Measurements from ENCODE around the gene DNAJC3.

The DNAJC3 gene

DNA sequence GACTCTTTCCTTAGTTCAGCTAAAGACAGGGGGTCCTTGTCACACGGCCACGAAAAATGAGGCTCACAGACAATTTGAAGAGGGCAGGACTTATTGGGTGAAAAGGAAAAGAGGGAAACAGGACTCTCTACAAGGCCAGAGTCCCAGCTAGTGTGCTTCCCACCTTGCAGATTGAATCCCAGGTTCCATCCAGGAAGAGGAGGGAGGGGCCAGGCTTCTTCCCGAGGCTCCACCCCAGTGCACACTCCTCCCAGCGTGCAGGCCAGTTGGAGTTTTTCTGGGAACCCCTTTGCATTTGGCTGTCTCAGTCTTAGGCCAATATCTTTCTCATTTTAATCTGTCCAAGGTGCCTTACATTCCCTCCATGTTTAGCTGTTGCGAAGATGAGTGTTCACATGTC, 106.8 kb downstream of the DNAJC3 start:
- Histone ChIP-seq H3K4me1 (ENCODE audit: insufficient read depth, low read length, poor library complexity, severe bottlenecking) (no peaks in the 10 kb centered on the region), H3K27me3 (ENCODE audit: insufficient read depth, low read length, poor library complexity, severe bottlenecking) (no peaks in the 10 kb centered on the region), H4K20me1 (ENCODE audit: insufficient read depth, low read length, poor library complexity, severe bottlenecking) (no peaks in the 10 kb centered on the region), H3F3A (ENCODE audit: low read depth) (no peaks in the 10 kb centered on the region), H3K4me3 (ENCODE audit: low read length, poor library complexity, severe bottlenecking) (no peak overlapping the region), H3K9me3 (ENCODE audit: insufficient read depth, low read depth, low read length) (no peaks in the 10 kb centered on the region), H2AFZ (ENCODE audit: low read length) (no peak overlapping the region), H3K79me2 (ENCODE audit: insufficient read depth, low read length) (no peaks in the 10 kb centered on the region), H3K9ac (ENCODE audit: low read depth, low read length, poor library complexity, severe bottlenecking) (no peak overlapping the region), H3K4me2 (ENCODE audit: low read depth, low read length, poor library complexity, severe bottlenecking) (no peak overlapping the region), H3K36me3 (ENCODE audit: insufficient read depth, low read length) (peaks cover 46% of the 10 kb centered on the region), H3K9me2 (replicated peaks; ENCODE audit: low read depth, low read length) (no peaks in the 10 kb centered on the region)
- TF ChIP-seq EZH2phosphoT487 (IDR thresholded peaks at IDR 0.05; ENCODE audit: borderline replicate concordance), result no peak
- TF ChIP-seq, protein P1, sequence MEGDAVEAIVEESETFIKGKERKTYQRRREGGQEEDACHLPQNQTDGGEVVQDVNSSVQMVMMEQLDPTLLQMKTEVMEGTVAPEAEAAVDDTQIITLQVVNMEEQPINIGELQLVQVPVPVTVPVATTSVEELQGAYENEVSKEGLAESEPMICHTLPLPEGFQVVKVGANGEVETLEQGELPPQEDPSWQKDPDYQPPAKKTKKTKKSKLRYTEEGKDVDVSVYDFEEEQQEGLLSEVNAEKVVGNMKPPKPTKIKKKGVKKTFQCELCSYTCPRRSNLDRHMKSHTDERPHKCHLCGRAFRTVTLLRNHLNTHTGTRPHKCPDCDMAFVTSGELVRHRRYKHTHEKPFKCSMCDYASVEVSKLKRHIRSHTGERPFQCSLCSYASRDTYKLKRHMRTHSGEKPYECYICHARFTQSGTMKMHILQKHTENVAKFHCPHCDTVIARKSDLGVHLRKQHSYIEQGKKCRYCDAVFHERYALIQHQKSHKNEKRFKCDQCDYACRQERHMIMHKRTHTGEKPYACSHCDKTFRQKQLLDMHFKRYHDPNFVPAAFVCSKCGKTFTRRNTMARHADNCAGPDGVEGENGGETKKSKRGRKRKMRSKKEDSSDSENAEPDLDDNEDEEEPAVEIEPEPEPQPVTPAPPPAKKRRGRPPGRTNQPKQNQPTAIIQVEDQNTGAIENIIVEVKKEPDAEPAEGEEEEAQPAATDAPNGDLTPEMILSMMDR (conservative IDR thresholded peaks at IDR 0.05; ENCODE audit: low read length), result no peak

DNA sequence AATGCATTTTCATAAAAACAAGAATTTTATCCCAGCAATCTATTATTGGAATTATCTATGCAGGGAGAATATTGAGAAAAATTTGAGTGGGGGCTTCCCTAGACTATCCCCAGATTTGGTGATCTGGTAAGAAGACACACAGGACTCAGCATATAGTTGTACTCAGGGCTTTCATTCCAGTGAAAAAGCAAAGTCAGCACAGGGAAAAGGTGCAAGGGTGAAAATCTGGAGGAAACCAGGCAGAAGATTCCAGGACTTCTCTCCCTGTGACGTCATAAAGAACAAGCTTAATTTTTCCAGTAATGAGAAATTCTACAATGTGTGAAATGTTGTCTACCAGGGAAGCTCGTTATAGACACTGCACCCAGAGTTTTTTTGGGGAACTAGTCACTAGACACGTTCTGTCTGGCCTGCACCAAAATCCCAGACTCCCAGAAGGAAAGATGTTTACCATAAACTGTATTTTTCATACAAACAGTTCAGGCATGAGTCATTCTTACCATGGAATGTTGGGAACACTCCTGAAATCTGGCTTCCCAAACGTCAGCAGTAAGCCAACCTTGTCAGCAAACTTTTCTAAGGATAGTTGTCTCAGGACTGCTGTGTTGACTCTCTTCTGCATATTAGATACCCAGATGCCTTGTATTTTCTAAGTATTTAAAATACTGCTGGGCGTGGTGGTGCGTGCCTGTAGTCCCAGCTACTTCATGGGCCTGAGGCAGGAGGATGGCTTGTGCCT, 107.4 kb downstream of the DNAJC3 start:
- Histone ChIP-seq H3K9me3 (ENCODE audit: insufficient read depth, low read depth, low read length) (no peaks in the 10 kb centered on the region), H3K27me3 (ENCODE audit: insufficient read depth, low read length, poor library complexity, severe bottlenecking) (no peaks in the 10 kb centered on the region), H4K20me1 (ENCODE audit: insufficient read depth, low read length, poor library complexity, severe bottlenecking) (no peaks in the 10 kb centered on the region), H3K4me1 (ENCODE audit: insufficient read depth, low read length, poor library complexity, severe bottlenecking) (no peaks in the 10 kb centered on the region), H2AFZ (ENCODE audit: low read length) (no peak overlapping the region), H3K4me3 (ENCODE audit: low read length, poor library complexity, severe bottlenecking) (no peak overlapping the region), H3K9ac (ENCODE audit: low read depth, low read length, poor library complexity, severe bottlenecking) (no peak overlapping the region), H3K4me2 (ENCODE audit: low read depth, low read length, poor library complexity, severe bottlenecking) (no peak overlapping the region), H3K36me3 (ENCODE audit: insufficient read depth, low read length) (peaks cover 51% of the 10 kb centered on the region), H3K9me2 (replicated peaks; ENCODE audit: low read depth, low read length) (no peaks in the 10 kb centered on the region), H3K79me2 (ENCODE audit: insufficient read depth, low read length) (no peaks in the 10 kb centered on the region), H3F3A (ENCODE audit: low read depth) (no peaks in the 10 kb centered on the region)
- TF ChIP-seq EZH2phosphoT487 (IDR thresholded peaks at IDR 0.05; ENCODE audit: borderline replicate concordance), result no peak

DNA sequence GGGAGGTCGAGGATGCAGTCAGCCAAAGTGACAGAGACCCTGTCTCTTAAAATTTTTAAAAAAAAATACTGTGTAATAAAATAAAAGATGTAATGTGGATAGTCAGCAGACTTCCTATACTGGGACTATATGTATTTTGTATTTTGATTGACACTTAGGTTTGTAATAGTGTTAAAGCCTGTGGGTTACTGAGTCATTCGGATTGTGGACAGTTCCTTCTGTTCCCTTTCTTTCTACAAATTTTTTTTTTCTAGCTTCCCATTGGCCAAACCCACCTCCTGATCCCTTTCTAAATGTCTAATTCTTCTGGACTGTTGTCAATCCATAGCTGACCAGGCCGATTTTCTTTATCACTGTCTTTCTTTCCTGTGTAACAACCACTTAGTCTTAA, 108.0 kb downstream of the DNAJC3 start:
- no peaks in the 10 kb centered on the region for H4K20me1 ChIP-seq (ENCODE audit: insufficient read depth, low read length, poor library complexity, severe bottlenecking)
- H3K79me2 ChIP-seq (ENCODE audit: insufficient read depth, low read length), result no peaks in the 10 kb centered on the region
- H3K27me3 ChIP-seq (ENCODE audit: insufficient read depth, low read length, poor library complexity, severe bottlenecking), result no peaks in the 10 kb centered on the region
- no peaks in the 10 kb centered on the region for H3K9me2 ChIP-seq (replicated peaks; ENCODE audit: low read depth, low read length)
- no peak overlapping the region for H3K4me2 ChIP-seq (ENCODE audit: low read depth, low read length, poor library complexity, severe bottlenecking)
- H2AFZ ChIP-seq (ENCODE audit: low read length), result no peak overlapping the region
- no peak overlapping the region for H3K9ac ChIP-seq (ENCODE audit: low read depth, low read length, poor library complexity, severe bottlenecking)
- H3K36me3 ChIP-seq (ENCODE audit: insufficient read depth, low read length), result peaks cover 50% of the 10 kb centered on the region
- no peak overlapping the region for H3K4me3 ChIP-seq (ENCODE audit: low read length, poor library complexity, severe bottlenecking)
- no peaks in the 10 kb centered on the region for H3F3A ChIP-seq (ENCODE audit: low read depth)
- H3K4me1 ChIP-seq (ENCODE audit: insufficient read depth, low read length, poor library complexity, severe bottlenecking), result no peaks in the 10 kb centered on the region
- TF ChIP-seq EZH2phosphoT487 (IDR thresholded peaks at IDR 0.05; ENCODE audit: borderline replicate concordance), result no peak
- TF ChIP-seq, protein P1 (conservative IDR thresholded peaks at IDR 0.05; ENCODE audit: low read length), result no peak
- no peaks in the 10 kb centered on the region for H3K9me3 ChIP-seq (ENCODE audit: insufficient read depth, low read depth, low read length)
